Naive thymus-derived CD4-positive, alpha-beta T cell (primary cell): Measurements from ENCODE around the gene TSPOAP1. TPM values are rescaled to one million over a fixed set of nuclear protein-coding genes. Genes with fewer than 3 reads are reported as not detected.

Experiments
- ATAC-seq: fragments of 150-1000 bp; cut with Tn5 transposase; 2 replicates; pipeline ENCODE4 v1.10.0; 2021; ENCODE audit warnings: mild to moderate bottlenecking, moderate library complexity
- CTCF ChIA-PET: fragments of 350-600 bp; sonication (Branson Sonifier 250); formaldehyde crosslinking; loops from one replicate; lab custom pipeline; 2021; ENCODE audit warnings: antibody characterized with exemption; lab: Charles Lee
- POLR2A ChIA-PET: fragments of 350-600 bp; sonication (Branson Sonifier 250); formaldehyde crosslinking; loops from one replicate; lab custom pipeline; 2021; ENCODE audit warnings: antibody characterized with exemption, inconsistent platforms; lab: Charles Lee
- DNase-seq, 9 donors: peaks; one replicate each; pipeline versions ENCODE4 v3.0.0 to v3.0.0-alpha.2; 2020 to 2022; ENCODE audit warnings: mixed read lengths in 1 of 9
- H3K27ac ChIP-seq: one replicate; pipeline ENCODE4 v1.7.0; 2013; ENCODE audit warnings: mild to moderate bottlenecking, low read depth, low read length, moderate library complexity
- H3K27me3 ChIP-seq, 2 donors: one replicate each; pipeline ENCODE4 v1.7.0; 2013; ENCODE audit warnings: low read length in 2 of 2, mild to moderate bottlenecking in 2 of 2, moderate library complexity in 2 of 2; ENCODE audit not compliant: control insufficient read depth in 2 of 2, insufficient read depth in 2 of 2
- H3K36me3 ChIP-seq, 3 experiments: 1 replicate in 2 of 3; 2 replicates in 1 of 3; pipeline ENCODE4 v1.7.0; 2013; ENCODE audit warnings: low read length in 3 of 3, mild to moderate bottlenecking in 3 of 3, moderate library complexity in 1 of 3; ENCODE audit not compliant: insufficient read depth in 3 of 3, control insufficient read depth in 2 of 3
- H3K4me1 ChIP-seq, 2 donors: one replicate each; pipeline ENCODE4 v1.7.0; 2013; ENCODE audit warnings: low read length in 2 of 2, mild to moderate bottlenecking in 2 of 2, moderate library complexity in 1 of 2; ENCODE audit not compliant: control insufficient read depth in 2 of 2, insufficient read depth in 2 of 2
- H3K4me3 ChIP-seq: 2 replicates; pipeline ENCODE4 v1.7.0; 2013; ENCODE audit warnings: mild to moderate bottlenecking, low read length
- H3K9me3 ChIP-seq, 3 experiments: 1 replicate in 2 of 3; 2 replicates in 1 of 3; pipeline ENCODE4 v1.7.0; 2013; ENCODE audit warnings: low read length in 3 of 3; ENCODE audit not compliant: control insufficient read depth in 2 of 3
- H3K27ac Mint-ChIP-seq, 9 donors: one replicate each; pipeline ENCODE4 v1.8.0; 2020 to 2022; ENCODE audit warnings: mixed read lengths in 9 of 9, mild to moderate bottlenecking in 8 of 9, moderate library complexity in 5 of 9, inconsistent platforms in 2 of 9
- H3K27me3 Mint-ChIP-seq, 5 donors: one replicate each; pipeline ENCODE4 v1.8.0; 2021 to 2022; ENCODE audit warnings: mixed read lengths in 5 of 5, mild to moderate bottlenecking in 1 of 5
- H3K36me3 Mint-ChIP-seq, 5 donors: one replicate each; pipeline ENCODE4 v1.8.0; 2020 to 2022; ENCODE audit warnings: mixed read lengths in 5 of 5, mild to moderate bottlenecking in 3 of 5, inconsistent platforms in 1 of 5
- H3K4me1 Mint-ChIP-seq, 7 donors: one replicate each; pipeline ENCODE4 v1.8.0; 2020 to 2022; ENCODE audit warnings: mixed read lengths in 7 of 7, mild to moderate bottlenecking in 3 of 7, inconsistent platforms in 1 of 7
- H3K4me3 Mint-ChIP-seq, 10 donors: one replicate each; pipeline ENCODE4 v1.8.0; 2020 to 2022; ENCODE audit warnings: mild to moderate bottlenecking in 10 of 10, mixed read lengths in 10 of 10, moderate library complexity in 6 of 10, inconsistent platforms in 2 of 10
- H3K9me3 Mint-ChIP-seq, 11 donors: one replicate each; pipeline ENCODE4 v1.8.0; 2020 to 2022; ENCODE audit warnings: mixed read lengths in 11 of 11, mild to moderate bottlenecking in 4 of 11, inconsistent platforms in 1 of 11, moderate library complexity in 1 of 11
- intact Hi-C, 2 donors: fragments of 100-400 bp; cut with micrococcal nuclease; formaldehyde crosslinking; loops; one replicate each; pipeline ENCODE4 v1.15.1; 2023
- polyA plus RNA-seq, 2 donors: library from polyadenylated mRNA; unstranded; fragments of 300-500 nt; fragmentation: Illumina TruSeq; gene quantifications; one replicate each; pipeline ENCODE4 v1.2.3, GENCODE V29; 2021
- total RNA-seq, 6 experiments: library from RNA in 5 of 6; stranded (reverse) in 5 of 6; gene quantifications; 1 replicate in 5 of 6; 2 replicates in 1 of 6; pipeline ENCODE4 v1.2.3 and lab custom pipeline; 2021 to 2026

TSPOAP1 gene
- total and polyA plus RNA-seq, 7 experiments from 2014 or later: 0.20 to 62.5 (median 11.8) TPM

- Mint-ChIP-seq H3K27ac (peak overlapping the region in 1 of 9 donors; percentile 80), H3K9me3 (no peaks in the 10 kb centered on the region), H3K4me3 (no peak overlapping the region), H3K4me1 (peaks cover 0 to 7% (median 4%) of the 10 kb centered on the region in 7 donors), H3K27me3 (no peaks in the 10 kb centered on the region), H3K36me3 (peaks cover 0 to 9% (median 0%) of the 10 kb centered on the region in 5 donors)
- ChIA-PET CTCF (interaction anchor here (1.5 kb wide), 1 partner anchor 29 kb away, joined by 3 read pairs; no protein-coding TSS in a partner anchor), POLR2A (interaction anchor here (1.4 kb wide), 1 partner anchor 36 kb away, joined by 5 read pairs; no protein-coding TSS in a partner anchor)
- H3K4me1 ChIP-seq: peaks cover 0 to 6% of the 10 kb centered on the region in 2 donors
- intact Hi-C loops: no loop called here
- H3K9me3 ChIP-seq: no peaks in the 10 kb centered on the region
- H3K27me3 ChIP-seq: no peaks in the 10 kb centered on the region
- H3K4me3 ChIP-seq: no peak overlapping the region
- no peak overlapping the region for H3K27ac ChIP-seq
- ATAC-seq: peak; percentile 36
- no peak for DNase-seq
- peaks cover 0 to 3% (median 0%) of the 10 kb centered on the region in 3 experiments for H3K36me3 ChIP-seq
Observed at GRCh38 chr17:58308173-58308984, 20.2 kb downstream of the TSPOAP1 start.

- Histone ChIP-seq H3K9me3 (no peaks in the 10 kb centered on the region), H3K27ac (no peak overlapping the region), H3K36me3 (peaks cover 0 to 3% (median 0%) of the 10 kb centered on the region in 3 experiments), H3K4me1 (peaks cover 0 to 6% of the 10 kb centered on the region in 2 donors), H3K27me3 (no peaks in the 10 kb centered on the region), H3K4me3 (no peak overlapping the region)
- H3K9me3 Mint-ChIP-seq: no peaks in the 10 kb centered on the region
- DNase-seq (no peak), ATAC-seq (no peak)
- H3K27ac Mint-ChIP-seq: peak overlapping the region in 2 of 9 donors; percentile 56 to 80
- H3K4me3 Mint-ChIP-seq: no peak overlapping the region
- H3K4me1 Mint-ChIP-seq: peaks cover 0 to 7% (median 4%) of the 10 kb centered on the region in 7 donors
- CTCF ChIA-PET: interaction anchor here (0.6 to 1.5 kb wide), 3 partner anchors 10 to 150 kb away, joined by 3 to 4 read pairs (median 3); no protein-coding TSS in a partner anchor
- no peaks in the 10 kb centered on the region for H3K27me3 Mint-ChIP-seq
- intact Hi-C loops: no loop called here
- POLR2A ChIA-PET: interaction anchor here (1.4 kb wide), 1 partner anchor 37 kb away, joined by 5 read pairs; no protein-coding TSS in a partner anchor
- peaks cover 0 to 8% (median 0%) of the 10 kb centered on the region in 5 donors for H3K36me3 Mint-ChIP-seq
Observed at GRCh38 chr17:58307468-58308172, 21.0 kb downstream of the TSPOAP1 start.

- H3K36me3 ChIP-seq: peaks cover 0 to 3% (median 0%) of the 10 kb centered on the region in 3 experiments
- no peak overlapping the region for H3K4me3 Mint-ChIP-seq
- H3K27ac ChIP-seq: no peak overlapping the region
- intact Hi-C loops: no loop called here
- peaks cover 0 to 6% of the 10 kb centered on the region in 2 donors for H3K4me1 ChIP-seq
- ChIA-PET CTCF (interaction anchor here (0.7 to 3.0 kb wide), 3 partner anchors 11 to 114 kb away, joined by 4 to 16 read pairs (median 5); partner anchors contain the start of gene SUPT4H1), POLR2A (interaction anchor here (0.6 to 2.9 kb wide), 2 partner anchors 38 to 181 kb away, joined by 3 to 19 read pairs; no protein-coding TSS in a partner anchor)
- ATAC-seq (no peak), DNase-seq (no peak)
- no peaks in the 10 kb centered on the region for H3K27me3 ChIP-seq
- peaks cover 0 to 7% (median 0%) of the 10 kb centered on the region in 5 donors for H3K36me3 Mint-ChIP-seq
- peak overlapping the region in 2 of 9 donors; percentile 56 to 60 for H3K27ac Mint-ChIP-seq
- H3K4me1 Mint-ChIP-seq: peaks cover 0 to 7% (median 4%) of the 10 kb centered on the region in 7 donors
- no peaks in the 10 kb centered on the region for H3K9me3 ChIP-seq
- no peaks in the 10 kb centered on the region for H3K9me3 Mint-ChIP-seq
- H3K4me3 ChIP-seq: no peak overlapping the region
- no peaks in the 10 kb centered on the region for H3K27me3 Mint-ChIP-seq
Observed at GRCh38 chr17:58306131-58306951, 22.3 kb downstream of the TSPOAP1 start.

GRCh38 chr17:58305626-58306025, 23.0 kb downstream of the TSPOAP1 start:
- H3K4me1 ChIP-seq: peaks cover 0 to 6% of the 10 kb centered on the region in 2 donors

GRCh38 chr17:58304750-58305486, 23.7 kb downstream of the TSPOAP1 start:
- Histone ChIP-seq H3K27me3 (no peaks in the 10 kb centered on the region), H3K27ac (no peak overlapping the region), H3K4me3 (no peak overlapping the region), H3K4me1 (peaks cover 0 to 6% of the 10 kb centered on the region in 2 donors), H3K36me3 (peaks cover 0 to 3% (median 0%) of the 10 kb centered on the region in 3 experiments), H3K9me3 (no peaks in the 10 kb centered on the region)
- Mint-ChIP-seq H3K4me3 (no peak overlapping the region), H3K27ac (no peak overlapping the region), H3K36me3 (peaks cover 0 to 7% (median 0%) of the 10 kb centered on the region in 5 donors), H3K4me1 (peaks cover 0 to 8% (median 4%) of the 10 kb centered on the region in 7 donors), H3K27me3 (peaks cover 0 to 1% (median 0%) of the 10 kb centered on the region in 5 donors), H3K9me3 (peaks cover 0 to under 1% (median 0%) of the 10 kb centered on the region in 11 donors)
- ChIA-PET CTCF (interaction anchor here (0.6 to 3.0 kb wide), 6 partner anchors 12 to 261 kb away, joined by 3 to 16 read pairs (median 6); partner anchors contain the start of gene RNF43), POLR2A (interaction anchor here (1.6 to 2.9 kb wide), 2 partner anchors 12 to 39 kb away, joined by 5 to 19 read pairs; no protein-coding TSS in a partner anchor)
- DNase-seq: no peak
- intact Hi-C loops: loop anchor here (1.0 to 5.0 kb wide), 5 partner anchors 40 to 700 kb away; partner anchors contain the start of genes RNF43 (in 1 of the 2) and SUPT4H1 (in 1 of the 2)
- no peak for ATAC-seq

More at GRCh38 chr17:58305626-58306025, 23.0 kb downstream of the TSPOAP1 start:
- Histone ChIP-seq H3K9me3 (no peaks in the 10 kb centered on the region), H3K4me3 (no peak overlapping the region), H3K36me3 (peaks cover 0 to 3% (median 0%) of the 10 kb centered on the region in 3 experiments), H3K27me3 (no peaks in the 10 kb centered on the region), H3K27ac (no peak overlapping the region)
- POLR2A ChIA-PET: interaction anchor here (0.6 to 2.9 kb wide), 3 partner anchors 12 to 182 kb away, joined by 3 to 19 read pairs (median 5); no protein-coding TSS in a partner anchor
- Mint-ChIP-seq H3K27me3 (no peaks in the 10 kb centered on the region), H3K27ac (no peak overlapping the region), H3K36me3 (peaks cover 0 to 7% (median 0%) of the 10 kb centered on the region in 5 donors), H3K4me3 (no peak overlapping the region), H3K4me1 (peaks cover 0 to 7% (median 4%) of the 10 kb centered on the region in 7 donors), H3K9me3 (no peaks in the 10 kb centered on the region)
- intact Hi-C loops: no loop called here
- CTCF ChIA-PET: interaction anchor here (0.7 to 3.0 kb wide), 5 partner anchors 11 to 114 kb away, joined by 4 to 16 read pairs (median 8); partner anchors contain the start of genes RNF43 and SUPT4H1
- DNase-seq: no peak
- no peak for ATAC-seq
